Limb (tissue), 2 donors: ENCODE results near the gene ATXN7L2.
"Not testable (repeated sequence)": the region's sequence is repeated elsewhere in the genome, so short reads cannot be mapped to it uniquely, and the experiment has no call there.

Experiments used
- DNase-seq, 2 donors: peaks; one replicate each; pipeline ENCODE4 v3.0.0-alpha.2; 2016; ENCODE audit errors: extremely low spot score in 2 of 2

The ATXN7L2 gene, protein sequence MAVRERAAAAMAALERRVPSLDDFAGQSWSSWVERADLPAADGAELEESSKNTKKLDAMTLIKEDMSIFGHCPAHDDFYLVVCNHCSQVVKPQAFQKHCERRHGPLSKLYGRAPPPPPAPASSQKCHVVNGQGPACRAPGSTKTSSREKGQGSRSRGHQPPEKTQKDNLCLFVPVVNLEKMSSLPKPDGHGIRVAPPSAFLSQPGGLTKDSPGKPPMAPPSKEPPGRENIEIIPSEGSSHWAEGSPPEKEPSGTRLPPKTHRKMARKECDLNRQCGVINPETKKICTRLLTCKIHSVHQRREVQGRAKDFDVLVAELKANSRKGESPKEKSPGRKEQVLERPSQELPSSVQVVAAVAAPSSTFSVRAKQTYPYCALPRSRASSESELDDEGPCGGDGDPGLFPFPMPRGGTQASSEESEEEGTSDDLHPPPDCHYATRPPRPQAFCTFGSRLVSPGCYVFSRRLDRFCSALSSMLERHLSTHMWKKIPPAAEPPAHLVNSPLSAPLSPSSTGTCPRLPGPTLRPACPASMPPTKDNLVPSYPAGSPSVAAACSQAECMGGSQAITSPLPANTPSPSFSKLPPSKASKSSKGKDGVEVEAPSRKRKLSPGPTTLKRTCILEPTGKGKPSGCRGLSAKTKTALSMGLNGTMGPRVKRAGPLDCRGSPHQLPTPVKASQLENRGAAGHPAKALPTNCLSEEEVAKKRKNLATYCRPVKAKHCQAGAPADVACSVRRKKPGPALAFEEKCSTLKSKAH

DNA sequence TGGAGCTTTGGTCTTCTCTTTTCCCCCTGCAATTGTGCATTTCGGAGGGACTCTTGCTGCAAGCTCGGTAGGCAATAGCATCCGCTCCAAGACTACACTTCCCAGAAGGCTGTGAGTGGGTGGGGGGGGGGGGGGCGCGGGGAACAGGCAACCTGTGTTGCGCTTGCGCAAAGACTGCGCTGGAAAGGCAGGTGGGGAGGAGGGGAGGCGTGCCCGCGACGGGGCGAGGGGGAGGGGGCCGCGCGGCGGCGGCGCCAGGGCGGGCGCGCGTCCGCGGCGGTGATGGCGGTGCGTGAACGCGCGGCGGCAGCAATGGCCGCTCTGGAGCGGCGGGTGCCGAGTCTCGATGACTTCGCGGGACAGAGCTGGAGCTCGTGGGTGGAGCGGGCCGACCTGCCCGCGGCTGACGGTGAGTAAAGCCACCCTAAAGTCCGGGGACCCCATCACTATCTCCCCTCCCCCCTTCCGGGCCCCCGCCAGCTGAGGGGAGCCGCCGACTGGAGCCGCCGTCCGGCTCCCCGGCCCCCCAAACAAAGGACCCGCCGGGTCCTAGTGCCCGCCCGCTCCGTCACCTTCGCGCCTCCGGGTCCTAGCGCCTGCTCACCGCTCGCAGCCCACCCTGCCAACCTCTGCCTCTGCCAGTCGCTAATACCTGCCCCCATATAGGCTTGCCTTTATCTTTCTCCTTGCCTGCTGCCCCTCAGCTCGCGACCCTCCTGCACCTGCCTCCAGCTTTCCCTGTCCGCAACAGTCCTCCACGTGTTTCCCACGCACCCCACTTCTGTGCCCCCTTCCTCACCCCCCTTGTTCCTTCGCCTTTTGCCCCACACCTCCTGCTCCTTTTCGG is at the start of gene ATXN7L2:
Gene ATXN7L2 (plus strand): TSS at position 234 of the 847 bp plus-strand sequence. CDS start 49 bp downstream, at position 283.
- peak; percentile 94 to 99 for DNase-seq

DNA sequence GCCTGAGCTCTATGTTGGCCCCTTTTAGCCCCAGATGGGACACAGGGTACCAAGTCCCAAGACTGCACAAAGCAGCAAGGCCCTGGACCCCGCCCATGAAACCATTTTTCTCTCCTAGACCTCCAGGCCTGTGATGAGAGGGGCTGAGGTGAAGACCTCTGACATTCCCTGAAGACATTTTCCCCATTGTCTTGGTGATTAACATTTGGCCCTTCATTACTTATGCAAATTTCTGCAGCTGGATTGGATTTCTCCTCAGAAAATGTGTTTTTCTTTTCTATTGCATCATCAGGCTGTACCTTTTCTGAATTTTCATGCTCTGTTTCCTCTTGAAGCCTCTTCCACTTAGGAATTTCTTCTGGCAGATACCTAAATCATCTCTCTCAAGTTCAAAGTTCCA is 49.2 kb upstream of the ATXN7L2 start:
- DNase-seq, result no peak

DNA sequence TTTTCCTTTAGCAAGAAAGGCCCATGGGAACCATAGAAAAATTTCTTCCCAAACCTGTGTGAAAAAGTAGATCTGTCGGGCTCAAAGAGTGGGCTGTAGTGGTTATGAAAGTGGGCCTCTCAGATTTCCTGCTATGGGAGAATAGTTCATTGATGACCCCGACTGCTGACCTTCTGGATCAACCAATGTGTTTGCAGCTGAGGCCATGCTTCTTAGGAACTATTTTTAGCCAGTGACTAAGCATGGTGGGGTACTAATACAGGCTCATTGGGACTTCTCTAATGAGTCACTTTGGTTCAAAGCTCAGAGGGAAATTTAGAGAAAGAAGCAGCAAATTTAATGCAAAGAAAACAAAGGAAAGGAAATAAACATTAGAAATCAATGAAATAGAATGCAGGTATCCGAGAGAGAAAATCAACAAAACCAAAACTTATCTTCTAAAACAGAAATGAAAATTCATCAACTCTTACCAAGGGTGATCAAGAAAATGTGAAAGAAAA is 44.9 kb upstream of the ATXN7L2 start:
- DNase-seq, result no peak

DNA sequence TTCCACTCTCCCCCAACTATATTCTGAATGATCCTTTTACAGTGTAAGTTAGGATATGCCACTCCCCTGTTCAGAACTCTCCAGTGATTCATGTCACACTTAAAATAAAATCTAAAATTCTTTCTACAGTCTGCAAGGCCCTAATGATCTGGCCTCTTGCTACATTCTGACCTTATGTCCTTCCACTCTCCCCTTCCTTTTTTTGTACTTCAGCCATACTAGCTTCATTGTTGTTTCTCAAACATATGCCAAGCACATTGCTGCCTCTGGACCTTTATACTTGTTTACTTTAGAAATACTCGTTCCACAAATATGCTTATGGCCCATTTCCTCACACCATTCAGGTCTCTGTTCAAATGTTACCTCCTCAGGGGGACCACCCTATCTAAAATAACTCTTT is 42.6 kb upstream of the ATXN7L2 start:
- no peak for DNase-seq

DNA sequence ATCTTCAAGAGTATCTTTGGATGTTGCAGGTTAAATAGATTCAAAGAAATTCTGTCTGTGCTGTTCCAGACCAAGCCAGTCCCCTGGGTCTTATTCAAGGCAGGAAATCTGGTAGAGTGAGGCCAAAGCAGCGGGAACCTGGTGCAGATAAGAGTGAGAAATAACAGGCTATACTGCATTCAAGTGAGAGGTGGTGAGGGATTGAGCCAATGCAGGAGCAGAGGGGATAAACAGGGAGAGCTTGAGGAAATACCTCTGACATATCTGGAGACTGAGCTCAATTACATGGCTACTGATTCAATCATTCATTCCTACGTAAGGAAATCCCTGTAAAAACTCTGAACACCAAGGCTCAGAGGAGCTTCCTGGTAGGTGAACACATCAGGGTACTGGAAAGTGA is 40.2 kb upstream of the ATXN7L2 start:
- DNase-seq, result no peak

DNA sequence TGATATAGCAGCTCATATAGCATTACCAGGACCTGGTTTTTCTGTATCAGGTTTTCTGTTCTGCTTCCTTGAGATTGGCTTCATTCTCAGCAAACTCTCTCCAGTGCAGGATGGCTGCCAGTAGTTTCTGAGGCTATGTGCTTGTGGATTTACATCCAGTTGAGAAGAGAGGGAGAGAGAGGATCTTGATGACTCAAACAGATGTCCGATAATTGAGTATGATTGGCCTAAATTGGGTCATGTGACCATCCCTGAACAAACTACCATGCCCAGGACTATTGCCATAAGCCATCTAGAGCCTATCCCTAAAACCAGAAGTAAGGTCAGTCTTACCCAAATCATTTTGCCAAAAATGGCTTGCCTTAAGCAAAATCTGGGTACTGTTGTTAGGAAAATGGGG is 39.4 kb upstream of the ATXN7L2 start:
- no peak for DNase-seq

DNA sequence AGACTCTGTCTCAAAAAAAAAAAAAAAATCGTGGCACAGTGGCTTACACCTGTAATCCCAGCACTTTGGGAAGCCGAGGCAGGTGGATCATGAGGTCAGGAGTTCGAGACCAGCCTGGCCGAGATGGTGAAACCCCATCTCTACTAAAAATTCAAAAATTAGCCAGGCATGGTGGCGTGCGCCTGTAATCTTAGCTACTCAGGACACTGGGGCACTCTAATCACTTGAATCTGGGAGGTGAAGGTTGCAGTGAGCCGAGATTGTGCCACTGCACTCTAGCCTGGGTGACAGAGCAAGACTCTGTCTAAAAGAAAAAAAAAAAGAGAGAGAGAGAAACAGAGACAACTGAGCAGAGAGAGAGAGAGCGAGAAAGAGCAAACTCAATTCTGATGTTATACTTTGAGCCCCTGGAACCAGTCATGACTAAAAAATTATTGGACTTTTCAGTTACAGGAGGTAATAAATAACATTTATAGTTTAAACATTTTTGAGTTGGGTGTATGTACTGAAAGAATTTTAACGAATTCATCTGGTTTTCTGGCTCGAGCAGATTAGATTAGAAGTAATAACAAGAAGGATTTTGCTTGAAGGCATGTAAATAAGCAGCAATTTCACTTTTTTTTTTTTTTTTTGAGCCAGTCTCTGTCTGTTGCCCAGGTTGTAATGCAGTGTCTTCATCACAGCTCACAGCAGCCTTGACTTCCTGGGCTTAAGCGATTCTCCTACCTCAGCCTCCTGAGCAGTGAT is 37.6 kb upstream of the ATXN7L2 start:
- not testable (repeated sequence) for DNase-seq

DNA sequence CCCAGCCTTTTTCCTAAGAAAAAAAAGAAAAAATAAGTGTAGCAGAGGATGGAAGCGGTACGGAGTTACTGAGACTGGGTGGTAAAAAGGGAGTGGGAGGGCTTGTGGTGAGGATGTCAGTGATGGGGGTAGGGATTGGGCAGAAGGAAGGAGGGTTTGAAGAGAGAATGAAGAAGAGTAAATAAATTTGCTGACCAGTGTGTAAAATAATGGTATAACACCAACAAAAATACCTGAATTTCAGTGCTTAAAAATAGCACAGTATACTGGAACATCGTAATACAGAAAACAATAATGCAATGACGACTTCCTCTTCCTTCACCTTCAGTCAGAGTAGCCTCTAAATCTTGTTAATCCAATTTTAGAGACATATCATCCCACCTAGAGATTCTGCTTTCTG is 36.2 kb upstream of the ATXN7L2 start:
- no peak for DNase-seq

DNA sequence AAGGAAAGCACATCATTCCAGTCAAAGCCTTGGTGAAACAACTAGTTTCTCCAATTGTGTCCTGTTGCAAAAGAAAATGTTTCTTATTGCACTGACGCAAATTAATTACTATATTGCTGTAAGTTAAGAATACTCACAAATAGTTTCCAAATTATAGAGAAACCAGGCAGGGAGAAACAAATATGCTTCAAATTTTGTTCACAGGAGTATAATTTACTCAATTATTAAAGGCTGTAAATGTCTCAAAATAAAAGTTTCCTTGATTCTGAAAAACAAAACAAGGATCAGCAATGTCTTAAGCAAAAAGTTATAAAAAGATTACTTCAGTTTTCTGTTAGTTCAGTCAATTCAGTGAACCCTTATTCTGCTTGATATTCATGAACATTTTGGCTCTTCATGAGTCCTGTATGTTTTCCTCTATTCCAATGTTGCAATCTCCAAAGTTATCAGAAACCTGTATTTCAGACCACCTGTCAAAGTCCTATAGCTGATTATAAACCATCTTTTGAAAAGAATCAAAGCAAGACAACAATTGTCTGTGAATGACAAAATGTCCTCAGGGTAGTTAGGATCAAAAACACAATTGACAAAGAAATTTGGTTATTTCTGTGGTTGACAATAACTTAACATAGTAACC is 29.1 kb upstream of the ATXN7L2 start:
- DNase-seq, result no peak

DNA sequence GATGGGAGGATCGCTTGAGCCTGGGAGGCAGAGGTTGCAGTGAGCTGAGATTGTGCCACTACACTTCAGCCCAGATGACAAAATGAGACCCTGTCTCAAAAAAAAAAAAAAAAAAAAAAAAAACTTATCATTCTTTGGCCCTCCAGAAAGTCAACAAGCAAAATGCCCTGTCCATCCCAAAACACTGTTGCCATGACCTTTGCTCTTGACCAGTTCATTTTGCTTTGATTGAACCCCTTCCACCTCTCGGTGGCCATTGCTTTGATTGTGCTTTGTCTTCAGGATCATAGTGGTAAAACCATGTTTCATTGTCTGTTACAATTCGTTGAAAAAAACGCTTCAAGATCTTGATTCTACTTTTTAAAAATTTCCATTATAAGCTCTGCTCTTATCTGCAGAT is 25.9 kb upstream of the ATXN7L2 start:
- no peak for DNase-seq

DNA sequence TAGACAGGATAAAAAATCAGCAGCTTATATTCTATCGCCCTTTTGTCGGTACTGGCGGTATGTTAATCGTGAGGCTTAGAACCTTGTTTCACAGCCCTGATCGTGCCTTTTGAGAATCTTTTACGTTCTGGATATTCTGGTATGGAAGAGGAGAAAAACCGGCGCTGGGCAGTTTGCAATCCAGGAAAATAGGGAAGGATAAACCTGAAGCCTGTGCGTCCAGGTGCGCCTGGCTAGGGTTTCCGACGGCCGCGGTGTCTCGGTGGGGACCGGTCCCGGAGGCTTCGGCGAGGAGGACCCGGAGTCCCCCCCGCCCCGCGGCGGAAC is 17.6 kb upstream of the ATXN7L2 start:
- DNase-seq, result no peak

DNA sequence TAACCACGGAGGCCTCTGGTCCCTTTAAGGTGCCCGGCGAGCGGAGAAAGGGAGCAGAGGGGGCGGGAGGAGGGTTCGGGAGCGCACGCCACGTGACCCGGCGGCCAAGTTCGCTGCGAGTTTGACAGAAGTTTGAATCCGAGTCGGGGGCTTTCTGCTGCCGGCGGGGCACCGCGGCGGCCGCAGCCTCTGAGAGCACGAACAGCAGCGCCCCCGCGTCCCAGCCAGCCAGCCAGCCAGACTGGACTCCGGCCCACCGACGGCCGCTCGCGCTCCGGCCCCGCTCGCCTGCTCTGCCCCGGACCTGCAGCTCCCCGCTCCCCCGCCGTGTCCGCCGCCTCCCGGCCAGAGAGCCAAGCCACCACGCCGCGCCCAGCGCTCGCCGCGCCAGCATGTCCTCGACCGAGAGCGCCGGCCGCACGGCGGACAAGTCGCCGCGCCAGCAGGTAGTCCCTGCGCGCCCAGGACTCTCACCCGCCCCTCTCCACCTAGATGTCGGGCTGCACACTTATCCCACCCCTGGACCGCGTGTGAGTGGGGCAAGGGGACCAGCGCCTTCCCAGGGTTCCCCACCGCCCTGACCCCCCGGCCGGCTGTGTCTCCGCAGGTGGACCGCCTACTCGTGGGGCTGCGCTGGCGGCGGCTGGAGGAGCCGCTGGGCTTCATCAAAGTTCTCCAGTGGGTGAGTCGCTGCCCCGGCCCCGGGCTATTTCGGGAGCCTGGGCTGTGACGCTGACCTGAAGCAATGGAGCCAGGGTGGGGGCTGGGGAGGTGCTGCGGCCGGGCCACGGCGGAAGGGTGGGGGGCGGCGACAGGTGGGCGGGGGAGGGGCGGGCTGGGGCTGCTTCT is 17.0 kb upstream of the ATXN7L2 start, which contains the start of gene SYPL2:
Gene SYPL2 (plus strand): TSS at position 95 of the 849 bp plus-strand sequence. CDS start 298 bp downstream, at position 393.
- DNase-seq, result peak in 1 of 2 donors; percentile 63

DNA sequence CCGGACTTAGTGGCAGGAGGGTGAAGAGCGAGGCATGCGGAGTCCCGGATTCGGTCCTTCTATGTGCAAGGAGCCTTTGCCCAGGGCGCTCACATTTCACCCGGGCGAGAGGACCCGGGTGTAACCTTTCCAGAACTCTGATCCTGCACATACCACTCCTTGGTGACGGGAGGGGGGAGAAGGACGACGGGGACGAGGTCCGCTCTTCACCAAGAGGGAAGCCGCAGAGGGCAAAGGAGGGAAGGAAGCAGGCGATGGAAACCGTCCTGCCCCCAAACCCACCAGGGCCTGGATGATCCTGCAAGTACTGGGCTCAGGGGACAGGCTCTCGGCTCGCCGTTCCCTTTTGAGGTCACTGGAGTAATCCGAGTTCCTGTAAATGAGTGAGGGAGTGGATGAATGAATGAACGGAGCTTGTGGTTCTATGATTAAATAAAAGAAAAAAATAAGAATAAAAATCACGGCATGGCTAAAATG is 16.4 kb upstream of the ATXN7L2 start:
- no peak for DNase-seq

DNA sequence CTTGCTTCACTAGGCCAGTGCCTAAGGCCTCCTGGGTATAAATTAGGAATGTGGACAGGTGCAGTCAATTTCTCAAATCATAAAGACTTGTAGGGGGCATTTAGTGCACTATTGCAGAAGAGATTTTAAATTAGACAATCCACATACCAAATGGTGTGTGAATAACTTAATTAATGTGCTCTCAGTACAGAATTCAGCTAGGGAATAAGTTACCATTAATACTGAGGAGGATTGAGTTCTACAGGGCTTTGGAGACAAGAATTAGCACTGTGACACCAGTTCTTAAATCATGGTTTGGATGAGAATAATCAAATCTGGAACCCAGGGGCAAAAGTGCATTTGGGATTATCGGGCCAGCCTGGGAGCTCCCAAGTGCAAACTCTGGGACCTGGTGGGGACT is 15.6 kb upstream of the ATXN7L2 start:
- no peak for DNase-seq

DNA sequence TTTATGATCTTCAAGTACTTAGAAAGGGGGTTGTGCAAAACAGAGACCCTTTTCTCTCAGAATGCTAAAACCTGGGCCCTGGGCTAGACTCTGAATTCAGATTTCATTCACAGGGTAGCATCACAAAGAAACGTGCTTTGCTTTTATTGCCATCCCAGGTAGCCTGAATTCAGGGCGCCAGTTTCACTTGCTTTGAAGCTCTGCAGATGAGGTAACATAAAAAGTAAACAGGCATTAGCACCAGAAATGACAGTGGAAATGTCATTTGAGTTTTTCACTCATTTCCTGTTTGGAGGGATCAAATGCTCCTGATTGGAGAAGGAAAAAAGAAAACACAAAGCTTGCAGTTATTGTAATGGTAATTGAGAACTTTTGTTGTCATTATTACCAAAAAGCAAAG is 14.8 kb upstream of the ATXN7L2 start:
- DNase-seq, result no peak

DNA sequence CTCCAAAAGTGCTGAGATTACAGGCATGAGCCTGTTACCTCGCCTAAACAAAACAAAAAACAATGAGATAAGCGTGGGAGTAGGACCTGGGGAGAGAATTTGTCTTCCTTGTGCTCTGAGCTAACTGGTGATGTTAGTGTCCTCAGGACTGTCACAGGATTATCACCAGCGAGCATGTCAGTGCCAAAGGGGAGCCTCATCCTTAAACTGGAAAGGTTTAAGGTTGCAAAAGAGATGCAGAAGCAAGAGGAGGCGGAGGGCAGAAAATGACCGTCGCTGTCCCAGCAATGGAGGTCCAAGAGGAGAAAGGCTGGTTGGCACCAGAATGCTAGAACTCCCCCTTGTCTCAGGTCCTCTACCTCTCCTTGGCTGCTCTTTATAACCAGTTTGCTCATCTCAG is 13.5 kb upstream of the ATXN7L2 start:
- no peak for DNase-seq

DNA sequence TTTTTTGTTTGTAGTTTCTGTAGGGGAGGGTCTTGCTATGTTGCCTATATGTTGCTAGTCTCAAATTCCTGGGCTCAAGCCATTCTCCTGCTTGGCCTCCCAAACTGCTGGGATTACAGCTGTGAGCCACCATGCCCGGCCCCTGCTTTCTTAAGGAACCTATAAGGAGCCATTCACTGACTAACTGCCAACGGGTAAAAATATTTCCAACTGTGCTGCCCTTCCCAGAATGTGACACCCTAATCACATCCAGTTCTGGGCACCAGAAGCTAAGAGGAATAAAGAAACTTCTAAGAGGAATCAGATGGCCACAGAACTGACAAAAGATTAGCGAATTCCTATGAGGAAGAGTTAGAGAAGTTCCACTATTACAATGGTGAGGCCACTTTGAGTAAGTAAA is 10.9 kb upstream of the ATXN7L2 start:
- no peak for DNase-seq

DNA sequence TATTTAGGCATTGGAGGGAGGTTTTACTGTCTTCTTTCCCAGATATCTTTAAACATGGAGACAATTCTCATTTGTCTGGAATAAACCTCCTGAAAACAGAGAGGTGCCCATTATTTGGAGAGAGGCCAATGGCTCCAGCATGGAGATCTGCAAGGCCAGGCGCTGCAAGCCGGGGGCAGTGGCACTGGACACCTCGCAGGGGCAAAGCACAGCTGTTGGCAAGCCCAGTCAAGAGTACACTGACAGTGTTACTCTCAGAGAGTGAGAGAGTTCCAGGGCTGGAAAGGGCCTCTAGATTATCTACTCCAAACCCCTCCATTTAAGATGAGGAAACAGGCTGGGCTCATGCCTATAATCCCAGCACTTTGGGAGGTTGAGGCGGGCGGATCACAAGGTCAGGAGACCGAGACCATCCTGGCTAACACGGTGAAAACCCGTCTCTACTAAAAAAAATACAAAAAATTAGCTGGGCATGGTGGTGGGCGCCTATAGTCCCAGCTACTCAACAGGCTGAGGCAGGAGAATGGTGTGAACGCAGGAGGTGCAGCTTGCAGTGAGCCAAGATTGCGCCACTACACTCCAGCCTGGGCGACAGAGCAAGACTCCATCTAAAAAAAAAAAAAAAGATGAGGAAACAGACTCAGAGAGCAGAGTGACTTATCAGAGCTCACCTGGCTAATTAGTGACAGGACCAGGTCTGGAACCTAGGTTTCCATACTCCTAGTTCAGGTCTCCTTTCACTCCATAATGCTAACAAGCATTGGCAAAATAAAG is 10.2 kb upstream of the ATXN7L2 start:
- DNase-seq, result not testable (repeated sequence)

DNA sequence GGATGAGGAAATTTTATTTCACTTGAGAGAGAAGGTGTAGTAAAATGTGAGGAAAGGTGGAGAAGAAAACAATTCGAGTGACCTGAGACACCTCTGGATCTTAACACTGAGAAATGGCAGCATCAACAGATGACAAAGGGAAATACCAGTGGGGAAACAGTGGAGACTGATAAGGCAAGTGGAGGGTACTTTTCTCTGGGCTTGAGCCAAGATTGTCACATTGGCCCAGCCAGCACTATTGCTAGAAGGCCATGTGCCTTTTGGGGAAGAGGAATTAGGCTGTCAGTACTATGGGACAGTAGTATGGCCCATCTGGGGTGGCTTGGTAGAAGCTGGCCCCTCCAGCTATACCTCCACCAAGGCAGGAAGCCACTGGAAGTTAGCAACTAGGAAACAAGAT is 9.0 kb upstream of the ATXN7L2 start:
- no peak for DNase-seq
